Panc1 (cell line): ENCODE results near the gene EXD1.

Experiments
- CTCF ChIP-seq: fragments of 450-650 bp; IDR thresholded peaks from 2 replicates; pipeline ENCODE4 v1.5.1; 2017; ENCODE audit warnings: mild to moderate bottlenecking
- SIN3A ChIP-seq: IDR thresholded peaks from 2 replicates; pipeline ENCODE4 v1.6.1; 2012; ENCODE audit warnings: low read depth, mild to moderate bottlenecking, low read length, moderate library complexity, borderline replicate concordance; ENCODE audit not compliant: insufficient read depth

GRCh38 chr15:41256577-41257038, 26.1 kb upstream of the EXD1 start:
- TF ChIP-seq SIN3A = no peak
- TF ChIP-seq CTCF = no peak
